Measurements from ENCODE around the gene NDST1.

DNA sequence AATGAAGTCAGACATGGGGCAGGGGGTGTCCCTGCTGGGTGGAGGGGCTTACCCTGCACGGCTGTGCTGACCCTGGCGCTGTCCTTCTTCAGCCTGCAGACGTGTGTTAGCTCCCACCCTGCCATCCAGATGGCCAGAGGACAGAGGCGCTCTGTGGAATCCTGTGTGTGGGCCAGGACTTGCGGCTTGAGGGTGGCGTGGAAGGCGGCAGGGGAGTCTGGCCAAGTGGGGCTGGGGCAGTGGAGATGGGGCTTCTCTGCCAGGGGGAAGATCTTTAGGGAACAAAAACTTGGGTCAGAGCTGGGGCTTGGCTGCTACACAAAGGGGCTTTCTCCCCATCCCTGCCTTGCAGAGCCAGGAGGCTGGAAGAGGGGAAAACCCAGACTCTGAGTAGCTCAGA, 86.1 kb downstream of the NDST1 start:
- TF ChIP-seq, protein P1, sequence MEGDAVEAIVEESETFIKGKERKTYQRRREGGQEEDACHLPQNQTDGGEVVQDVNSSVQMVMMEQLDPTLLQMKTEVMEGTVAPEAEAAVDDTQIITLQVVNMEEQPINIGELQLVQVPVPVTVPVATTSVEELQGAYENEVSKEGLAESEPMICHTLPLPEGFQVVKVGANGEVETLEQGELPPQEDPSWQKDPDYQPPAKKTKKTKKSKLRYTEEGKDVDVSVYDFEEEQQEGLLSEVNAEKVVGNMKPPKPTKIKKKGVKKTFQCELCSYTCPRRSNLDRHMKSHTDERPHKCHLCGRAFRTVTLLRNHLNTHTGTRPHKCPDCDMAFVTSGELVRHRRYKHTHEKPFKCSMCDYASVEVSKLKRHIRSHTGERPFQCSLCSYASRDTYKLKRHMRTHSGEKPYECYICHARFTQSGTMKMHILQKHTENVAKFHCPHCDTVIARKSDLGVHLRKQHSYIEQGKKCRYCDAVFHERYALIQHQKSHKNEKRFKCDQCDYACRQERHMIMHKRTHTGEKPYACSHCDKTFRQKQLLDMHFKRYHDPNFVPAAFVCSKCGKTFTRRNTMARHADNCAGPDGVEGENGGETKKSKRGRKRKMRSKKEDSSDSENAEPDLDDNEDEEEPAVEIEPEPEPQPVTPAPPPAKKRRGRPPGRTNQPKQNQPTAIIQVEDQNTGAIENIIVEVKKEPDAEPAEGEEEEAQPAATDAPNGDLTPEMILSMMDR (IDR thresholded peaks at IDR 0.05), result no peak
- no peak for TF ChIP-seq ZFX (IDR thresholded peaks at IDR 0.05; ENCODE audit: borderline replicate concordance)

All from 22Rv1 (cell line).